GM19043 (cell line): ENCODE measurements around the gene PRR33.
"Not testable (repeated sequence)": the region's sequence is repeated elsewhere in the genome, so short reads cannot be mapped to it uniquely, and the experiment has no call there.

Experiments used
- ATAC-seq: cut with Tn5 transposase; IDR thresholded peaks from one replicate; pipeline ENCODE4 v1.9.1; 2021; ENCODE audit warnings: low read depth; ENCODE audit not compliant: unreplicated experiment

Gene PRR33

DNA sequence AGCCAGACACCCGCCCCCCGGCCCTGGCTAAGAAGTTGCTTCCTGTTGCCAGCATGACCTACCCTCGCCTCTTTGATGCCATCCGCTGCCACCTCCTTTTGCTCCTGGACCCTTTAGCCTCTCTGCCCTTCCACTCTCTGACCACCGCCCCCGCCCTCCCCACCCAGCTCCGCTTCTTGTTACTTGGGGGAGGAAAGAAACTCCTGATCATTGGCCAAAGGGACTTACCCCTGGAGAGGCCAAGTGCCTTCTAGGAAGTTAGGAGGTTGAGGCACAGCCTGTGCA lies at the start of gene PRR33:
Gene PRR33, minus strand, starts transcription at position 65 of the 285 bp plus-strand sequence. CDS start 1,311 bp downstream, outside the sequence.
- no peak for ATAC-seq

DNA sequence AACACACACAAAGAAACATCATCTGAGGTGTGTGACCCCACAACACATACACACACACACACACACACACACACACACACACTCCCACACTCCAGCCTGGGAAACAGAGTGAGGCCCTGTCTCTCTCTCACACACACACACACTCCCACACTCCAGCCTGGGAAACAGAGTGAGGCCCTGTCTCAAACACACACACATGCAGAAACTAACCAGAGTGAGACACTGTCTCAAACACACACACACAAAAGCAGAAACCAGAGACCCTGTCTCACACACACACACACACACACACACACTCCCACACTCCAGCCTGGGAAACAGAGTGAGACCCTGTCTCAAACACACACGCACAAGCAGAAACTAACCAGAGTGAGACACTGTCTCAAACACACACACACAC lies 48.1 kb upstream of the PRR33 start:
- ATAC-seq: not testable (repeated sequence)

DNA sequence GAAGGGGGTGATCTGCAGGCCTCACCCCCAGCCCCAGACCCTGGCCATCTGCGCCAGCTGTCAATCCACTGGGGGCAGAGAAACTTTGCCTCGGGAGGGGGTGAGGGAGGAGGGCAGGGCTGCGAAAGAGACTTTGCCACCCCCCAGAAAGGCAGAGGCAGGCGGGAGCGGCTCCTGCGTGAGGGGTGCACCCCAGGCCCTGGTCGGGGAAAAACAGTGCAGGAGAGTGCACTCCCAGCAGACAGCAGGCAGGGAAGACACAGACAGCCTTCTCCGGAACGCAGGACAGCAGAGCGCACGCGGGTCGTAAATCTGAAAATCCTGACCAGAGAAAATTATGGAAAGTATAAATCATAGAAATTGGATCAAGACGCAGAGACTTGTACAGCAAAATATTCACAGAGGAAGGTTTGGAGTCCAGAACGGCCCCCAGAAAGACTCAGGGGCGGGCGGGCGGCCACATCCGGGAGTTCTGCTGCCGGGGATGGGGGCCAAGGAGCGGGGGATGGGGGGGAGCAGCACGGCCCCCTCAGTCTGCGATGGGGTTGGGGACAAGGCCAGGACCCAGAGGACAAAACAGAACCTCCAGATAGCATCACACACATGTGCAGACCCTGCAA lies 47.4 kb upstream of the PRR33 start:
- ATAC-seq: no peak

DNA sequence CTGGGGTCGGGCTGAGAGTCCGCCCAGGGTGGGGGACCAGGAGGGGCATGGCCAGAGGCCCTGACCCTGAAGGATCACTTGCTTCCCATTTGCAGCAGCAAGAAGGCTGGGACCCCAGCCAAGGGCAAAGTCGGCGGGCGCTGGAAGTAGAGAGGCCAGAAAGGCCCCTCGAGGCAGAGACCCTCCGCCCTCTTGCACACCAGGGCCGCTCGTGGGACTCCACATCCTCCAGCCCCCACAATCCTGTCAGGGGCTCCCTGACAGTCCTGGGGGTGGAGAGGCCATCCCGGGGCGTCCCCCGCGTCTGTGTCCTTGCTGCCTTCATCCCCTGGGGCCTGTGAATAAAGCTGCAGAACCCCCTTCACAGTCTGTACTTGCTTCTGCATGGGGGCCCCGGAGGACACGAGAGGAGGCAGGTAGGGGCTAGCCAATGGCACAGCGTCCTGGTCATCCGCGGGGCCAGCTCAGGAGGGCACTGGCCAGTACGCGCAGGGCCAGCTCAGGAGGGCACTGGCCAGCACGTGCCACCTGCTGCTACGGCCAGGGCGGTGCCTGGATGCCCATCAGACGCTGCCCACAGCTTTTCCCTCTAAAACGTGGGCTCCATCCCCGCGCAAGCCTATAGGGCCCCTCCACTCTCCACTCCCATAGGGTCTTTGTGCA lies 46.8 kb upstream of the PRR33 start:
- no peak for ATAC-seq

DNA sequence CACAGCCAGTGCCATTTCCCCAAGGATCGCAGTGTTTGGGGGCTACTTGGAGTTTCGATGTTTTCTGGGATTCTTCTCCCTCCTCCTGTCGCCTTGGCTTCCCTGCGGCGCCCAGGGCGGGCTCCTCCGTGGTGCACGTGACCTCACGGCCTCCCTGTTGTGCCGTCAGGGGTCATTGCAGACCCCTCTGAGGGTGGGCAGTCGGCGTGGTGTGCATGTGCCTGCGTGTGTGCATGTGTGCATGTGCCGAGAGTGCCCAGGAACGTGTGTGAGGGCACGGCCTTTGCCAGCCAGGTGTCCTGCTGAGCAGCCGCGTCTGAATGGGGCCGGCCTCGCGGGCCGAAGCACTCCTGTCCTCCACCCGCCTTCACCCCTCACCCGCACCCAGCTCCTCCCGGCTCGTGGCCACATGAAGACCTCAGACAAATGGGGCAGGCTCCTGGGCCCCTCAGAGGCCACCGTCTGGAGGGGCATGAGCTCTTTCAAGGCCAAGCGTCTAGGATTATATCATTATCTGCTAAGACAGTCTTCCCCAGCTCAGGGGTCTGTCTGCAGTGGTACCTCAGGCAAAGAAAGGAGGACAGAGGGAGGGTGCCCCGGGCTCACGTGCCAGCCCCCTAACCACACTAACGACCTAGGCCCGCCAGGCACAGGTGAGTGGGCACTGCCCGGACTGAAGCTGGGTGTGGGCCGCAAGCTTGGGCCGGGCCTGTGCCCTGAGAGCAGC lies 46.1 kb upstream of the PRR33 start:
- ATAC-seq: no peak

DNA sequence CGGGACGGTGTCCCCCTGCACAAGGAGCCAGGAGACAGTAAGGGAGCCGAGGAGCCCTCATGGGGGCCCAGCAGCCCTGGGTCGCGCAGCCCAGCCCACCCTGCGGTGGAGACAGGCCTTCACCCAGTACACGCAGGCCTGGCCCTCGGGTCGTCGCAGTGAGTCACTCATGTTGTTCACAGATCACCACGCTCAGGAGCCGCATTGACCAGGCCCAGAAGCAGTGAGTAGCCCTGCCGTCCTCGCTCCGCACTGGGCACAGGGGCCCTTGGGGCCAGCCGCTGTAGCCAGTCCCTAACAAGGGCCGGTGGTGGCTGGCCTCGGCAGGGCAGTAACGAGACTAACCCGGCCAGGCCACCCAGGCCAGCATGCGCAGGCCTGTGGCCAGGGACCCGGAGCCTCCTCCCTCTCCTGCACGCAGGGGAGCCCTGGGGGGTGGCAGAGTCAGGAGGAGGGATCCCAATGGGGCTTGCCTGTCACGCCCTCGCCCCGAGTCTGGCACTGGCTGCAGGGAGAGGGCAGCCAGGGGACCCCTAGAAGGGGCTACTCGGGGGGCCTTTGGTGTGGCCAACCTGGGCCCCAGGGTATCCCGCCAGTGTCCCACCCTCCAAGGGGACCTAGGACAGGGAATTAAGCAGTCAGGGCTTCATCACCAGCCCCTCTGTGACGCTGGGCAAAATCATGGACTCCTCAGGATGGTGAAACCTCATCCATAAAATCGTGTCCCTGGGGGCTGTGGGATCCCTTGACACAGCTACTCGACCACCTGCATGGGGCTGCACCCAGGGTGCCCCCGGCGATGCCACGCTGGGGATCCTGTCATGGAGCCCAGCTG lies 45.3 kb upstream of the PRR33 start:
- no peak for ATAC-seq

DNA sequence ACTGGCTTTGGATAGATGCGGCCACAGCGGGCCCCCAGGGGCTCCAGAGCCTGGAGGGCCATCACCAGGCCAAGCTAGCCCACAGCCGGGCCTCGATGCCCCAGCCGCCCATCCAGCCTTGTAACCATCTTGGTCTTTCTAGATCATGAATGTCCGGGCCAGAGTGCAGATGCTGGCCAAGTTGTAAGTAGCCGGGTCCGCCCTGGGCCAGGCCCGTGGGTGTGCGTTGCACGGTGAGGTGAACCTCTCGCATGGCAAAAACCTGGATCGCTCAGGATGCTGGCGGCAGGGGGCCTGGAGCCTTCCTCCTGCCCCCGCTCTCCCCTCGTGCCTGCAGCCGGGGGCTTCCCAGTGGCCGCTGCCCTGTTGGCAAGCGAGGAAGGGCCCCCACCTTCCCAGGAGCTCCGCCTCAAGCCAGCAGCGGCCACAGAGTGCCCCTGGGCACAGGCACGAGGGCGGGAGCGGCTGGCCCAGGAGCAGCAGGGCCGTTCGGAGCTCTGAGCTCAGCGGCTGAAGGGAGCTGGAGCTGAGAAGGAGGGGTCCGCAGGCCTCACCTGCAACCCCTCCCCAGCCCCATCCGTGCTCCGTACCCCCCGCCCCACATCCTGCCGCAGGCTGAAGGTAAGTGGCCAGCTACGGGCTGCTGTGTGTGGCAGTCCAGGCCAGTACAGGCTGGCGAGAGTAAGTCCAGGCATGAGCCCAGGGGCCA lies 44.5 kb upstream of the PRR33 start:
- ATAC-seq: no peak

DNA sequence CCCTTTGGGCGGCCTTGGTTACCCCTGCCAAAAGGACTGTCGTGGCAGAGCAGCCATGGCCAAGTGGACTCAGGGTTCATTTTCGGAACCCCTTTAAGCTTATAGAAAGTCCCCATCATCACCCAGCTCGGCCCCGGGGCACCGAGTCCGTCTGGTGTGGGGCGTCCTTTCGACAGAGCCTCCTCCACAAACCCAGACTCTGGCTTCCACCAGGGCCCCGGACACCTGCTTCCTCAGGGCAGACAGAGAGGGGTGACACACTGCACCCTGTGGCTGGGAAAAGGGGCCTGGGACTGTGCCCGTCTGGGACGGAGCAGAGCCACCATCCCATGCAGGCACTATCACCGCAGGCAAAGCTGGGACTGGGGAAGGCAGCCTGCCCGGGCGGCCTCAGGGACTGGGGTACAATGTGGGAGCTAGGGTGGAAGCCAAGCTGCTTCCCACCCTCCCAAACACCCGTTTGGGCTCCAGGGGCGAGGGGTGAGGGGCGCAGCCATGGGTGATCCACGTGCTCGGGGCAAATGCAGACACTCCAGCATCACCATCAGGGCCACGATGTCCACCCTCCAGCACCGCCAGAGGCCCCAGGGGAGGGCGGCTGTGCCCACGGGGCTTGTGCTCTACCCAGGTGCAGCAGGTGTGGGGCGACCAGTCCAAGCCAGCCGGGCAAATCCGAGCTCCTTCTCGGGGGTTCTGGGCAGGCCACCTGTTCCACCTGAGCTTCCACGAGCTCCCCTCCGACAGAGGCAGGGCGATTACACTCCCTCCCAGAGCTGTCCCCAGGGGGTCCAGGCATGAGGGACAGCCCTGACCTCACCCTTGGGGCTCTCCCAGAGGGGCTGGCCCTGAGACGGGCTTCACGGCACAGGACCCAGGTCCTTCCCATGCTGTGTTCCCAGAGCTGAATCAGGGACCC lies 43.7 kb upstream of the PRR33 start:
- no peak for ATAC-seq

DNA sequence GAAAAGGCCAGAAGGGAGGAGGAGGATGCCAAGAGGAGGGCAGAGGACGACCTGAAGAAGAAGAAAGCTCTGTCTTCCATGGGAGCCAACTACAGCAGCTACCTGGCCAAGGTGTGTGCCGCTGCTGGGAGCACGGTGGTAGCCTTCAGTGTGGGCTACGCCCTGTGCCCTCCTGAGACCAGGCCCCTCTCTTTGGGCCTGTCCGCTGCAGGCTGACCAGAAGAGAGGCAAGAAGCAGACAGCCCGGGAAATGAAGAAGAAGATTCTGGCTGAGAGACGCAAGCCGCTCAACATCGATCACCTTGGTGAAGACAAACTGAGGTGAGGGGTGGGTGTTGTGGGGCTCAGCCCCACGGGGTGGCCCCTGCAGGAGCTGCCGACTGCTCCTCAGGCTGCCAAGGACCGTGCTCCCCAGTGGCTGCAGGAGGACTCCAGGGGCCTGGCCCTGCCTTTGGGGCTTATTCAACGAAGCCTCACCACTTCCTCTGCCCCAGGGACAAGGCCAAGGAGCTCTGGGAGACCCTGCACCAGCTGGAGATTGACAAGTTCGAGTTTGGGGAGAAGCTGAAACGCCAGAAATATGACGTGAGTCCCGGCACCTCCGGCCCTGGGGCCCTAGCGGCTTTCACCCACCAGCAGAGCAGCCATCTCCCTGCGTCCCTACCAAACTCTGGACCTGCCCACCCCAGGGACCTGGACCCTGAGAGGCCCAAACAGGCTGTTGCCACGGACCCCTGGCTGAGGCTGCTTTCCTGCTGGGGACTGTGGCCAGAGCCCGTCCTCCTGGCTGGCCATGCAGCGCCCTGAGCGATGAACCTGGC lies 42.9 kb upstream of the PRR33 start:
- no peak for ATAC-seq

DNA sequence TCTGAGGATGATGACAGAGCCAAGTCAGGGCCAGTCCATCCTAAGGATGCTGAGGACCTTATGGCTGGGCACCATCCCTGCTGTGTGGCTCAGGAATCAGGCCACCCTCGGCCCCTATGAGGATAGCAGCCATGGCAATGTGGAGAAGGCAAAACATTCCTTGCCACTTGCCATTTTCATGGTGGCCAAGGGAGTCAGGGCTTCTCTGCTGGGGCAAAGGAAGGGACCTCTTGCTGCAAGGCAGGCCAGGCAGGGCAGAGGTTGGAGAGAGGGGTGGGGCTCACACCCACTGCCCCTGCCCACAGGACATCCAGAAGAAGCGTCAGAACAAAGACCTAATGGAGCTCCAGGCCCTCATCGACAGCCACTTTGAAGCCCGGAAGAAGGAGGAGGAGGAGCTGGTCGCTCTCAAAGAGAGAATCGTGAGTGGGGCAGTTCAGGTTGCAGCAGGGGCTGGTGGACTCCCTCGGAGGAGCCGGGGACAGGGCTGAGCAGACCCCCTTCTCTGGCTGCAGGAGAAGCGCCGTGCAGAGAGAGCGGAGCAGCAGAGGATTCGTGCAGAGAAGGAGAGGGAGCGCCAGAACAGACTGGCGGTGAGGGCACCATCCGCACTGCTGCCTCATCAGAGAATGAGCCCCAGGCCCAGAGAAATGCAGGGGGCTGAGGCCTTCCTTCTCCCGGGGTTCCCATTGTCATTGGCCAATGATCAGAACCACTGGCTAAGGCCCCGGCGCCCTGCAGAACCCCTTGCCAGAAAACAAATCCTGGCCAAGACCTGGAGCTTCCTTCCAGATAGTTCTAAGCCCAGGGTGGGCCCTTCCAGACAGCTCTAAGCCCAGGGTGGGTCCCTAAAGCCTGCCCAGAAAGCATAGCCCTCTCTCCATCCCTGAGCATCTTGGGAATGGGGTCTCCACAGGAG lies 42.0 kb upstream of the PRR33 start:
- ATAC-seq: no peak

DNA sequence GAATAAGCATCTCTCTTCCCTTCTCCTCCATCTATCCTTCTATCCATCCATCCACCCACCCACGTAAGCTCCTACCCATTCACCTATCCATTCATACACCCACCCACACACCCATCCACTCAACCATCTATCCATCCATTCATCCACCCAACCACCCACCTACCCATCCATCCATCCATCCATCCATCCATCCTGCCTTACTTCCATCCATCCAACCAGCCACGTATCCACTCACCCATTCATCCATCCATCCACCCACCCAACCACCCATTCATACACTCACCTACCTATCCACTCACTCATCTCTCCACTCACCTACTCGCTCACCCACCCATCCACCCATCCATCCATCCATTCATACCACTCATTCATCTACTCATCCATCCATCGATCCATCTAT lies 41.0 kb upstream of the PRR33 start:
- ATAC-seq: no peak

DNA sequence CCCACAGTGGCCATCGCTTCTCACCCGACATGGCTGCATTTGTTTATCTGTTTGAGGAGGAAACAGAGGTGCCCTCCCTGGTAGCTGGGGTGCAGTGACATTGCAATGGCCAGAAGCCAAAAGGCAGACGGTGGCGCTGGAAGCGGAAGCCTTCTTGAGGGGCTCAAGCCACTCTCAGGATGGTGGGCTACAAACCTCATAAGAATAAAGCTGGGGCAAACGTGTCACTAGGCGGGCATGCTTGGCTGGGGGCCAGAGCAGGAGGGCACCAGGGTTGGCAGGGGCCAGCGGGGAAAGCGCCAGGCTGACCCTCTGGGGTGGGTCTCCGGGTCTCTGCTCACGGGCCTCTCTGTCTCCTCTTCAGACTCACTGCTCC lies 40.4 kb upstream of the PRR33 start:
- ATAC-seq: no peak

DNA sequence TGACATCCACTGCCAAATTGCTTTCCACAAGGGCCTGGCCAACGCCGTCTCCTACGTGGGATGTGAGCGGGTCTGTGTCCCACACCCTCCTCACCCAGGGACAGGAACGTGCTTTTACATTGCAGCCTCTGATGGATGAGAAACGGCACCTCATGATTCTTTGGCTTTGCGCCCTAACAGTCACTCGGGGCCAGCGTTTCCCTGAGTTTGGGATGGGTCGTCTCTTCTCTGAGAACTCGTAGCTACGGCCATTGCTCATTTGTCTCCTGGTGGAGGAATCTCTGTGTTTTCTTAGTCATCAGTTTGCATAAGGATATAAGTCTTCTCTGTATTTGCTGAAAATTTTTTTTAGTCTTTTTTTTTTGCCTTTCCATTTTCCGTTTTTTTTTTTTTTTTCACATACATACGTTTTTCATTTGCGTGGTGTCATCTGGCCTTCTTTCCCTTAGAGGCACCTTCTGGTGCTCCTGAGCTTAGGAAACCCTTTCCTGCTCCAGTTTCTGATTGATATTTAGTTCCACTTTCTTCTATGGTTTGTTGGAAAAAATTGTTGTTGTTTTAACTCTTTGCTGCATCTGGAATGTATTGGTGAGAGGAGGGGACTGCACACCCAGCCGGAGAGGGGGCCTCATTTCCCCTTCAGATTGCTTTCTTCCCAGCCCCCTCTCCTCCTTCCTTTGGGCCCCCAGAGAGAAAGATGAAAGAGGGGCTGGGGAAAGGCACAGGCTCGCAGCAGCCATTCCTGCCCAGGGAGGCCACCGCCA lies 39.8 kb upstream of the PRR33 start:
- no peak for ATAC-seq

DNA sequence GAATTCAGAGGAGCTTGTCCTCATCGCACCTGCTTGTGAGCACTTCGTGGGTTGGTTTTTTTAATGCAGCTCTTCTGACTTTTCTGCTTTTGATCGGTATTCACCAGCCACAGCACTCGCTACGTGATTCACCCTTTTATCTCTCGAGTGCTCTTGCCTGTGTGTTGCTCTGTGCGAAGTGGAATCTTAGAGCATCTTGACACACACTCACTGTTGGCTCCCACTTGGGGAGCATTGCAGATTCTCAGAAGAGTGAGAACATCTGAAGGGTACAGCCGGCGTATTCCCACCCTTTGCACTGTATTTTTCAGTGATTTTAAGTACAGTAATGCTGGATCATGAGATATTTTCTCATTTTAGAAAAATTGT lies 38.8 kb upstream of the PRR33 start:
- ATAC-seq: no peak

DNA sequence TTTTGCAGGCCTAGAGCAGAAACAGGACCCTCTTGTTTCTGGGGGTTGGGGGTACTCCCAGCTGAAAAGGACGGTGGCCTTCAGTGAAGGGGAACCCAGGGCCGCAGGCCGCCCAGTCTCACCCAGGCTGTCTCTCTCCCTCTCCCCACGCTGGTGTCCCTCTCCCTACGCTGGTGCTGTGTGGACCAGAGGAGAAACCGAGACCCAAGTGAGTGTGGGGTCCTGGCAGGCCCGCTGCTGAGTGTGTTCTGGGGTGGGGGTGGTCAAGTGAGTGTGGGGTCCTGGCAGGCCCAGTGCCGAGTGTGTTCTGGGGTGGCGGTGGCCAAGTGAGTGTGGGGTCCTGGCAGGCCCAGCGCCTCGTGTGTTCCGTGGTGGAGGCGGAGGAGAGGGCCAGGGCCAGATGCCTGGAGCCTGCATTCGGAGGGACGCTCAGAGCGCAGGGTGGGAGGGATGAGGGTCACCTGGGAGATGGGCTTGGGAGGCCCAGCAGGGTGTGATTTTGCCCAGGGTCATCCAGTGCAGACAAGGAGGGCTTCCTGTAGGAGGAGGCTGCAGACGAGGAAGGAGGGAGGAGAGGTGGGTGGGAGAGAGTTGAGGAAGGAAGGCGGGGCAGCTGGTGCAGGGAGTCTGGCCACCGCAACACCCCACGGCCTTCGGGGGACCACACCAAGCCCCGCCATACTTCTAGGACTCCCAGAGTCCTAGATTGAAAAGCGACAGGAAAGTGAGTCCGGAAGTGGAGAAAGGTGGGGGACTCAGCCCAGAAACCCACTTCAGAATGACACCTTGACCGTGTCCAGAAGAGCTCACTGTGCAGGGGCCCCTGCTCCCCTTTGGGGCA lies 38.1 kb upstream of the PRR33 start:
- no peak for ATAC-seq

DNA sequence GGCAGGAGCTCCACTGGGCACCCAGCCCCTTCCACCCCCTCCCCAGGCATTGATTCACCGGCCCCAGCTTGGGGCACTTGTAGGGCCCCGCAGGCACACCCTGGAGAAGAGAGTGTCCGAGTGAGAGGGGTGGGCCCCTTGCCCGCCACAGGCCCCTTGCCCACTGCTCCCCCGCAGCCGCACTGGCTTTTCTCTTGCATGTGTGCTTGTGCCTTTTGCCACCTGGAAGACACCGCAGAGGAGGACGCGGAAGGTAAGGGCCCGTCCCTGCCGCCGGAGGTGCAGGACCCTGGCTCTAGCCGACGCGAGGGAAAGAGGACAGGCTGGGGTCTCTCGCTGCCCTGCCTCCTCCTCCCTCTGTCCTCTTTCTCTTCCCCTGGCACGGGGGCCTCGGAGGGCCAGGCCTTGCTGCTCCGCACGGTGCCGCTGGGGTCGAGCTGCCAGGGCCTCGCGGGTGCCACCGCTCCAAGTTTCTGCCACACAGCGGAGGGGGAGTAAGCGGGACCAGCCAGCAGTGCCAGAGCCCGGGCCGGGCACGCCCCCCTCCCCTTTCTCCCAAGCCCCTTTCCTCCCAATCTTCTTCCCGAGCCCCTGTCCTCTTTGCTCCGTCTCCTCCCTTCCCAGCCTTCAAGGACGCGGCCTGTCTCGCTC lies 37.3 kb upstream of the PRR33 start:
- no peak for ATAC-seq
